ENCODE data around the gene SLC38A4.
"Not testable (repeated sequence)": the region's sequence is repeated elsewhere in the genome, so short reads cannot be mapped to it uniquely, and the experiment has no call there.

SLC38A4 gene

GRCh38 chr12:46825591-46826414 lies at the start of gene SLC38A4:
SLC38A4 (minus strand) TSS chr12:46825997; CDS start chr12:46793071, 32,926 bp downstream.
- no peak for DNase-seq

- DNase-seq: no peak
Measured at GRCh38 chr12:46875095-46875494, 49.3 kb upstream of the SLC38A4 start.

- no peak for DNase-seq
Measured at GRCh38 chr12:46874642-46875041, 48.8 kb upstream of the SLC38A4 start.

GRCh38 chr12:46872135-46872534 lies 46.3 kb upstream of the SLC38A4 start:
- no peak for DNase-seq

- no peak for DNase-seq
Measured at GRCh38 chr12:46865311-46865710, 39.5 kb upstream of the SLC38A4 start.

- no peak for DNase-seq
Measured at GRCh38 chr12:46858368-46858767, 32.6 kb upstream of the SLC38A4 start.

GRCh38 chr12:46857486-46857885 lies 31.7 kb upstream of the SLC38A4 start:
- DNase-seq: no peak

GRCh38 chr12:46855760-46856159 lies 30.0 kb upstream of the SLC38A4 start:
- DNase-seq: no peak

- DNase-seq: not testable (repeated sequence)
Measured at GRCh38 chr12:46854188-46854587, 28.4 kb upstream of the SLC38A4 start.

GRCh38 chr12:46848792-46849191 lies 23.0 kb upstream of the SLC38A4 start:
- DNase-seq: not testable (repeated sequence)

- no peak for DNase-seq
Measured at GRCh38 chr12:46847001-46847400, 21.2 kb upstream of the SLC38A4 start.

GRCh38 chr12:46843811-46844210 lies 18.0 kb upstream of the SLC38A4 start:
- no peak for DNase-seq

GRCh38 chr12:46841891-46842290 lies 16.1 kb upstream of the SLC38A4 start:
- no peak for DNase-seq

GRCh38 chr12:46839964-46840363 lies 14.2 kb upstream of the SLC38A4 start:
- no peak for DNase-seq

- no peak for DNase-seq
Measured at GRCh38 chr12:46839232-46839631, 13.4 kb upstream of the SLC38A4 start.

- DNase-seq: no peak
Measured at GRCh38 chr12:46835785-46836184, 10.0 kb upstream of the SLC38A4 start.

GRCh38 chr12:46832130-46832704 lies 6.4 kb upstream of the SLC38A4 start:
- no peak for DNase-seq

GRCh38 chr12:46831335-46832129 lies 5.7 kb upstream of the SLC38A4 start:
- no peak for DNase-seq

GRCh38 chr12:46830731-46831334 lies 5.0 kb upstream of the SLC38A4 start:
- no peak for DNase-seq

- DNase-seq: no peak
Measured at GRCh38 chr12:46824709-46825108, 1.1 kb downstream of the SLC38A4 start.

- no peak for DNase-seq
Measured at GRCh38 chr12:46818642-46819041, 7.2 kb downstream of the SLC38A4 start.

GRCh38 chr12:46815809-46816208 lies 10.0 kb downstream of the SLC38A4 start:
- no peak for DNase-seq

- DNase-seq: no peak
Measured at GRCh38 chr12:46814143-46814542, 11.7 kb downstream of the SLC38A4 start.
